HG03565 (cell line): Measurements from ENCODE around the gene GPX2.

Source experiments
- ATAC-seq: cut with Tn5 transposase; IDR thresholded peaks from one replicate; pipeline ENCODE4 v1.9.1; 2021; ENCODE audit warnings: mild to moderate bottlenecking, moderate library complexity; ENCODE audit not compliant: unreplicated experiment

Gene GPX2

DNA sequence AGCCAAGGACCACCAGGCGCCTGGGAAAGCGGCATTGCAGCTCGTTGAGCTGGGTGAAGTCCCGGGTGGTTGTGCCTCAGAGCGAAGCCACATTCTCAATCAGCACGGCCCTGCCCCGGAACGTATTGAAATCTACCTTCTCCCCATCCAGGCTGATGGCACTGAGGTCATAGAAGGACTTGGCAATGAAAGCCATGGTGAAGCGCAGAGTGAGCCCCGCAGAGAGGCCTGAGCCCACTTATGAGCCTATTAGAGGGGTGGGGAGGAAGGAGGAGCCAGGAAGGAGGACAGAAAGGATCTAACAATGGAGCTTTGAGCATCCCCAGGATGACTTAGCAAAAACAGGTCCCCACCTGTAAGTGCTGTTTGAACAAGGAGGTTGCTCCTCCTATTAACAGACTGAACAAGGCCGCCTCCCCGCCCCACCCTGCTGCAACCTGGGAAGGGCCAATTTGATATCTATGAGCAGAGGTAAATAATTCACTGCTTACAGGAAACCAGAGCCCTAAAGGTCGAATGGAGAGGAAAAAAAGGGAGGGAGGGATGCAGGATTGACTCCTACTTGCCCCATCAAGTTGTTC lies at the start of gene GPX2:
Gene GPX2 (minus strand): TSS at position 215 of the 581 bp plus-strand sequence. CDS start 19 bp downstream, at position 196.
- no peak for ATAC-seq

GRCh38 chr14:64990939-64991338 lies 48.4 kb upstream of the GPX2 start:
- ATAC-seq = no peak

- ATAC-seq = no peak
These were observed 47.8 kb upstream of the GPX2 start for GRCh38 chr14:64990296-64990695.

DNA sequence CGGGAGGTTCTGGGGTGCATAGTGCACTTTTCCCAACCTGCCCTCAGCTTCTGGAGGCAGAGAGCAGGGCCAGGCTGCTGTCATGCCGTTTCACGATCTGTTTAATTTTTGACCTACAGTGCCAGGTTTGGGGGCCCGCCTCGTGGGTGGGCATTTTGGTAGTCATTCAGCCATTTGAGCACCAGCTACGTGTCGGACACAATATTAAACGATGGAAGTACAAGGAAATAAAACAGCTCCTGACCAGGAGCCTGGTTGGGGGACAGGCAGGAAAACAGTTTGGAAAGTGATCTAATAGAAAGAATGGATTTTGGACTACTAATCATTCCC lies 44.9 kb upstream of the GPX2 start:
- ATAC-seq = no peak

DNA sequence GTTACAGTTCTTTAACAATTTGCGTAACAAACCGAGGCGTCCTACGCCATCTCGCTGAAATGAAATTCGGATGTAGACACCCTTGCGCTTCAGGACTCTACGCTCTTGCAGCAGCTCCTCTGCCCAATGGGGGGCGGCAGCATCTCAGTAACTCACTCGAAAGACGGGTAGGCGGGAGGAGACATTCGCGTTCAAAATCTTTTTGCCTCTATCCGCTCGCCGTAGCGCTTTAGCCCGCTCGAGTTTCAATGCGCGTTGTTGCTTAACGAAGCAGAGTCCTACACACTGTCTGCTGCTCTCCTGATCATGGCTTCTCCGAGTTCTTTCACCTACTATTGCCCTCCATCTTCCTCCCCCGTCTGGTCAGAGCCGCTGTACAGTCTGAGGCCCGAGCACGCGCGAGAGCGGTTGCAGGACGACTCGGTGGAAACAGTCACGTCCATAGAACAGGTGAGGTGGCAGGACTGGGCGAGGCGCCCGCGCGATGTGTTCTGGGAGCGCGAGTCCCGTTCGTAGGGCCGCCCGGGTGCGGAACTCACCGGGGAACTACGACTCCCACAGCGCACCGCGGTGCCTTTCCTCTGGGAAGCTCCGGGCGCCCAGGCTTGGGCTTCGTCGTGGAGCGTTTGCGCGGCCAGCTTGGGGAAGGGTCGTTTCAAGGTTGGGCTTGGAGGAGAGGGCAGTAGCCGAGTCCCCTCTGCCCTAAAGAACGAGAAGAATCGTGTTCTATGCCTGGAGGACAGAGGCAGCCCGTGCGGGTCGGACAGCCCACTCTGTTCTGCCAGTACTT lies 44.3 kb upstream of the GPX2 start, which contains the start of gene FNTB:
Gene FNTB (plus strand): TSS at position 248 of the 790 bp plus-strand sequence. CDS start 59 bp downstream, at position 307.
- ATAC-seq = peak; percentile 75

DNA sequence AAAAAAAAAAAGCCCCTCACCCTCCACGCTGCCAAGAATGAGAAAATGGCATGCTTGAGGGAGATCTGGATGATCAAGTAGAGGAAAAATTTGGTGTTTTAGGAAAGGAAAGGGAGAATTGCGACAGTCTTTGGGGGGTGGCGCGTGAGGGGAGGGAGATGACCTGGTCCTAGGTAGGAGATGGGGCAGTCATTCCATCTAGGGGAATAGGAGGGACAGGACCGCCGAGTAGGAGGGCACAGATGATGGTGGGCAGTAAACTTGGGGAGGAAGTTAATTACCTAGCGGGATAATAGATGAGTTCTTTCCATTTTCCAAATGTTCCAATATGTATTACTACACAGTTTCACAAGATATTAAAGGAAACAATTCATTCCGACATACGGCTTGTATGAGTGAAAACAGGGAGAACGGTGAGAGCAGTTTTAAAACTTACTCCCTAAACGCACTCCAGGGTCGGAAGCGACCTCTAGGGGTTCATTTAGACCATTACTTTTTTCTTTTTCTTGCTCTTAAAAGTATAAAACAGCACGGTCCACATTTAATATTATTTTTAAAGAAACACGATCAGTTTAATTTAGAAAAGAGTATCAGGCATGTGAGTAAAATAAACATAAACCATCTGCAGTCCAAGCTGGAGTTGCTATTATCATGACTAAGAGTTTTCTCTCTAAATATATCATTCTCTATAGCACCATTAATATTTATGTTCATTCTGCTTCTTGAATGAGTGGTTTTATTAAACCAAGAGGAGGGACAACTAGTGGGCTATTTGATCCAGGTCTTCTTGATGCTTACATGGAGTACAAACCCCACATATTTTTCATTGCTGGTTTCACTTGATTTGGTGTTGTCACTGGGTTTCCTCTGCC lies 41.1 kb upstream of the GPX2 start:
- no peak for ATAC-seq

- ATAC-seq = no peak
These were observed 37.0 kb upstream of the GPX2 start for GRCh38 chr14:64979336-64980074.

DNA sequence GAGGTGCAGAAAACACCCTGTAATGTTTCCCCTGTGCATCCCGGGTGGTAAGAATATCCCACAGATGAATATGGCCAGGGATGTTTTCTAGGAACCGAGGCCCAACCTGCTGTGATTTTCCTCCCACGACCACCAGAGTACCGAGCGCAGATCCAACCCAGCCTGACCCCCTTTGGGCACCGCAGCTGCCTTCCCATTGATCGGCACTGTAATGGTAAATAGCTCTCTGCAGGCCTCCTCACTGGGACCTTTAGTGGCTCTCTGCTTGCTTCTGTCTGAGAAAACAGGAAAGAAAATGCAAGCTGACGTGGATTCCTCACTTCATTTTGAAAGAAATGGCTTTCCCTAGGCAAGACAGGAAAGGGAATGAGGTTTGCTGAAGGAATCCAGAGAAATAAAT lies 32.0 kb upstream of the GPX2 start:
- ATAC-seq = no peak

- ATAC-seq = no peak
These were observed 31.3 kb upstream of the GPX2 start for GRCh38 chr14:64973826-64974225.

DNA sequence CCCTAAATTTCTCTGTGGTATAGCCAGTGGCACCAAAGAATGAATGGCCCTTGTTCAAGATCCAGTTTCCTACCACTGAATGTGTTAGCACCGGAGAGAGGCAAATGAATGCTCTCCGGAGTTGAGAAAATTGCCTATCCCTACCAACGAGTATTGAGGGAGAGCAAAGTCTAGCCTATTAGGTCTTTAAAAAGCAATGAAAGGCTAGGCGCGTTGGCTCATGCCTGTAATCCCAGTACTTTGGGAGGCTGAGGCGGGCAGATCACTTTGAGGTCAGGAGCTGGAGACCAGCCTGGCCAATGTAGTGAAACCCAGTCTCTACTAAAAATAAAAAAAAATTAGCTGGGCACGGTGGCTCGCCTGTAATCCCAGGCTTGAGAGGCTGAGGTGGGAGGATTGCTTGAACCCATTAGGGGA lies 30.5 kb upstream of the GPX2 start:
- ATAC-seq = no peak

DNA sequence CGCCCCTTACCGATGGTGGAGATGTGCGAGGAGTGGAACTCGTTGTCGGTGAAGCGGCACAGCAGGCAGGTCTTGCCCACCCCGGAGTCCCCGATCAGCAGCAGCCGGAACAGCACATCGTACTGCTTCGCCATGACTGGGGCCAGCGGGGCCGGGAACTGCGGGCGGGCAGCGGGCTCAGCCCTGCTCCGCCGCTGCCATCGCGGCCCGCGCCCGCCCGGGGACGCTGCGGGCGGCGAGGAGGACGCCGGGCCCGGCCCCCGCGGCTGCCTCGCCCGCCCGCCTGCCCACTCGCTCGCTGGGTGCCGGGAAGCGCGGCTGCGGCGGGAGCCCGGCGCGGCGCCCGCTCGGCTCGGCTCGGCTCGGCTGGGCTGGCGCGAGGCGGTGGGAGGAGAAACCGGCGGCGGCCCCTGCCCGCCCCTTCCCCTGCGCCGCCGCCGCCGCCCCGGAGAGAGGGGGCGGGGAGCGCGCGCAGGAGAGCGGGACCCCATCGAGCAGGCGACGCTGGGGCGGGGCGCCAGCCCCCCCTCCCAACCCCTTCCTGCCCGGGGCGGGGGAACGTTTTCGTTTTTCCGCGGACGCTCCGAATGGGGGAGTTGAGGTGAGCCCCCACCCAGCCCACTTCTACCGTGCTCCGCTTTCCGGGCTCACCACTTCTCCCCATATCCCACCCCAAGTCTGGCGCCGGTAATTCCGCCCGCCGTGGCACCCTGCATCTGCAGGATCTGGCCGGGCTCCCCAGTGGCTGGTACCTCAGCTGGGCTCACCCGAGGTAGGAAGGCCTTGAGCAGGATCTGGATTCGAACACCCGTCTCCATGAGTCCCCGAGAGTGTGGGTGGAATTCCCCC lies 29.6 kb upstream of the GPX2 start, which contains the start of gene RAB15:
Gene RAB15 (minus strand): TSS at position 394 of the 849 bp plus-strand sequence. CDS start 260 bp downstream, at position 134.
- ATAC-seq = no peak

GRCh38 chr14:64971491-64971942 lies 29.0 kb upstream of the GPX2 start:
- no peak for ATAC-seq

DNA sequence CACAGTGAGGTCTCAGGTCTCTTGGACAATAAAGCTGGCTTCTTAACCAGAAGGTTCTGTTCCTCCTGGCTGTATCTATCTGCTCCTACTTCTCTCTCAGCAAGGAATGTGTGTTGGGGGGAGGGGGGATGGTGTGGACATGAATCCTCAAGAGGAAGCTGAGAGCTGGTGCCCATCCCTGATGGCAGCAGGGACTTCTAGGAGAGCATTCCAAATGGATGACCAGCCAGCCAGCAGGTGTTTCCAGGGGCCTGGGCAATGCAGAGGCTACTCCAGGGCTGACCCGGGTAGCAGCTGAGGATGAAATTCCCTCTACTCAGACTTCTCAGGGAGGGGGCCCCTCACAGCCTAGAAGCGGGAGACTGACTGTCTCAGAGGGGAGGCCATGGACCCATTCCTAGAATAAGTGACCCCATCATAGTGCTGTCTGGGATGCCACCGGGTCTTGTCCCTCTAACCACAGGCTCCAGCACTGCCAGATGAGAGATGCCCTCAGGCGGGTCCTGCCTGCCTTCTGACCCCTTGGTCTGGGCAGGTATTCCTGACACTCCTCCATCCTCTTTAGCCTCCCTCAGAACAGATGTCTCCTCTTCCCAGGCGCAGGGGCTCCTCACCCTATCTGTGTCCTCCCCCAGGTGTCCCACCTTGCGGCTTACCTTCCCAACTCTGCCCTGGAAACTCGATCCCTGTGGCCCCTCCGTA lies 28.4 kb upstream of the GPX2 start:
- no peak for ATAC-seq

DNA sequence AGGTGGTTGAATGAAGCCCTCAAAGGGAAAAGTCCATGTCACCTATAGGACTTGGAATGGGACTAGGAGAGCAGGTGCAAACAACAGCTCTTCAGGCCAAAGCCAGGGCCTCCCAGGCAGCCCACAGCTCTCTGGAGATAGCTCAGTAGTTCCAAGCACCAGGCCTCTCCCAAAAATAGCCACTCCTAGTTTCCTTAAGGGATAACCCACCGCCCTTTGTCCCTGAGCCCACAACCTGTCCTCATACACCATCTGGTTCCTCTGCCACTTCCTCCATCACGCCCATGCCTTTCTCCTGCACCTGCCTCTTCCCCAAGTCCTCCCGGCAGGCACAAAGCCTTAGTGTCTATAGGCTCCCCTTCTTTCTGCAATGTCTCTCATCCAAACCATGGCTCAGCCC lies 27.5 kb upstream of the GPX2 start:
- ATAC-seq = no peak

DNA sequence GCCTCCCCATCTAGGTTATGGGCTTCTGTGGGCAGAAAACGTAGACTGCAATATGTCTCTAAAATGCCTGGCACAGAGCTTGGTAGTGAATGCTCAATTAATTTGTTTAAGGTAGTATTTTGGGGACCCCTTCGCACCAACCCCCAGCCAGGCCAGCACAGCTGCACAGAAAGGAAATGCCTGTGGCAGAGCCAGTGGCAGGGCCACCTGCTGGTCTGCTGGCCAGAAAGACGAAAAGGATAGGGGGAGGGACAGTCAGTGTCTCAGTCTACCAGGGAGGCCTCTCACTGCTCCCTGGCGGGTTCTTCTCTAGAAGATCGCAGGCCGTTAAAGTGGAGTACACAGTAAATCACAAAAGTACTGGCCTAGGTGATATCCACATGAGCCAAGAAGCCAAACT lies 26.1 kb upstream of the GPX2 start:
- no peak for ATAC-seq

DNA sequence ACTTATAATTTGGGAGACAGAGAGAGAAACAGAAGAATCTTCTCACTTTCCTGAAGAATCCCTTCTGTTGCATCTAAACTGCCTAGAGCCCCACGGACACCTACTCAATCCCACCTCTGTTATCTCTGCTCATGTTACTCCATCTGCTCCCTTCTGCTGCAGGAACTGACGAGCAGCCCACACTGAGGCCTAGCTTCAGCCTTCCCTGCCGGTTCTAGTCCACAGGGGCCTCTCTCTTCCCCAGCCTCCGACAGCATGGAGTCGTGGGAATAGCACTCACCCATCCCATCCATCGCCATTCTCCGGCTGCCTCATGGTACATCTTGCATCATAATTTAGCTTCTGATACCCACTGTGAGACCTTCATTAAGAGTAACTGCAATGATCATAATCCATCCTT lies 25.6 kb upstream of the GPX2 start:
- ATAC-seq = no peak

DNA sequence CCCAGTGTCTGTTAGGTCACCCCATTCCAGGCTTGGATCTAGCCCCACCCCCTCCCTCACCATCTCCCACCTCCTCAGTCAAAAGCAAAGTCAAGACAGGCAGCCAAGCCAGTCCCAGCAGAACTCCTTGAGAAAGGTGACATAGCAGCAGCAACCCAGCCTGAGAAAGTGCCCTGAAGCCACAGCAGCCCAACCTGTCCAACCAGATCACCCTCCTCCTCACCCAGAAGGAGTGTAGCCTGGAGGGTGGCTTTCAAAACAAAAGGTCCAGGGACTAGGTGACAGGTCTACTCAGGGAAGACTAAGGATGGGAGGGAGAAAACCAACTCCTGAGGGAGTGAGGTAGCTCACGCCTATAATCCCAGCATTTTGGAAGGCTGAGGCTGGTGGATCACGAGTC lies 24.4 kb upstream of the GPX2 start:
- no peak for ATAC-seq

GRCh38 chr14:64965356-64966000 lies 22.9 kb upstream of the GPX2 start:
- ATAC-seq = no peak

- no peak for ATAC-seq
These were observed 21.1 kb upstream of the GPX2 start for GRCh38 chr14:64963611-64964010.
